HUES64 (cell line): ENCODE results near the gene ARL11.

Experiments used
- H3K27ac ChIP-seq: 2 replicates; pipeline ENCODE4 v1.7.0; 2013; ENCODE audit warnings: low read depth, low read length, inconsistent platforms
- H3K27me3 ChIP-seq: 2 replicates; pipeline ENCODE4 v1.6.1; 2013; ENCODE audit warnings: mild to moderate bottlenecking, low read length; ENCODE audit not compliant: insufficient read depth
- H3K36me3 ChIP-seq: 2 replicates; pipeline ENCODE4 v1.6.1; 2013; ENCODE audit warnings: mild to moderate bottlenecking, low read length; ENCODE audit not compliant: insufficient read depth
- H3K4me1 ChIP-seq: 2 replicates; pipeline ENCODE4 v1.6.1; 2013; ENCODE audit warnings: mild to moderate bottlenecking, low read length, moderate library complexity; ENCODE audit not compliant: insufficient read depth
- H3K4me3 ChIP-seq: 2 replicates; pipeline ENCODE4 v1.5.1; 2013; ENCODE audit warnings: mild to moderate bottlenecking, low read length, moderate library complexity
- H3K9ac ChIP-seq: 2 replicates; pipeline ENCODE4 v1.6.1; 2013; ENCODE audit warnings: mild to moderate bottlenecking, low read depth, low read length
- H3K9me3 ChIP-seq: 2 replicates; pipeline ENCODE4 v1.6.1; 2013; ENCODE audit warnings: low read depth, low read length; ENCODE audit not compliant: insufficient read depth
- WGBS: fragments of 150-250, 120-280 bp; methylation state at CpG from one replicate; pipeline ENCODE4 v1.1.7; 2013; ENCODE audit warnings: missing lambda C conversion rate; 5-methylcytosine and 5-hydroxymethylcytosine counted together

The ARL11 gene

GRCh38 chr13:49651570-49652354 is 23.5 kb downstream of the ARL11 start:
- Histone ChIP-seq H3K36me3 (no peaks in the 10 kb centered on the region), H3K9me3 (no peaks in the 10 kb centered on the region), H3K4me3 (no peak overlapping the region), H3K9ac (no peak overlapping the region), H3K4me1 (no peaks in the 10 kb centered on the region), H3K27ac (no peak overlapping the region), H3K27me3 (no peaks in the 10 kb centered on the region)
- 92% methylated on average over 17 of the region's 17 CpGs for WGBS

GRCh38 chr13:49652355-49653305 is 24.3 kb downstream of the ARL11 start:
- peaks cover 3% of the 10 kb centered on the region; the same call in 1 of the 2 replicates for H3K4me1 ChIP-seq
- no peak overlapping the region for H3K9ac ChIP-seq
- H3K27ac ChIP-seq: no peak overlapping the region
- H3K27me3 ChIP-seq: no peaks in the 10 kb centered on the region
- WGBS: 63% methylated on average over 11 of the region's 16 CpGs
- no peaks in the 10 kb centered on the region for H3K36me3 ChIP-seq
- no peaks in the 10 kb centered on the region for H3K9me3 ChIP-seq
- no peak overlapping the region for H3K4me3 ChIP-seq

GRCh38 chr13:49653478-49653877 is 25.2 kb downstream of the ARL11 start:
- Histone ChIP-seq H3K4me3 (no peak overlapping the region), H3K27ac (no peak overlapping the region), H3K4me1 (peaks cover 3% of the 10 kb centered on the region; the same call in 1 of the 2 replicates), H3K36me3 (no peaks in the 10 kb centered on the region), H3K27me3 (no peaks in the 10 kb centered on the region), H3K9me3 (no peaks in the 10 kb centered on the region), H3K9ac (no peak overlapping the region)

- no peaks in the 10 kb centered on the region for H3K9me3 ChIP-seq
- no peak overlapping the region for H3K4me3 ChIP-seq
- H3K27ac ChIP-seq: no peak overlapping the region
- peaks cover 3% of the 10 kb centered on the region; the same call in 1 of the 2 replicates for H3K4me1 ChIP-seq
- 0 out of 2 replicates have a peak, but pooled peaks cover under 1% of the 10 kb centered on the region for H3K36me3 ChIP-seq
- 98% methylated on average over 3 of the region's 3 CpGs for WGBS
- no peaks in the 10 kb centered on the region for H3K27me3 ChIP-seq
- H3K9ac ChIP-seq: no peak overlapping the region
Observed at GRCh38 chr13:49654011-49654410, 25.7 kb downstream of the ARL11 start.

- peaks cover 19% of the 10 kb centered on the region for H3K36me3 ChIP-seq
- H3K4me3 ChIP-seq: no peak overlapping the region
- WGBS: 89% methylated on average over 3 of the region's 3 CpGs
- peaks cover 3% of the 10 kb centered on the region; the same call in 1 of the 2 replicates for H3K4me1 ChIP-seq
- H3K9me3 ChIP-seq: no peaks in the 10 kb centered on the region
- H3K27me3 ChIP-seq: no peaks in the 10 kb centered on the region
- H3K9ac ChIP-seq: no peak overlapping the region
- H3K27ac ChIP-seq: no peak overlapping the region
Observed at GRCh38 chr13:49655906-49656305, 27.6 kb downstream of the ARL11 start.

- no peak overlapping the region for H3K4me3 ChIP-seq
- H3K4me1 ChIP-seq: peaks cover 3% of the 10 kb centered on the region; the same call in 1 of the 2 replicates
- no peak overlapping the region for H3K27ac ChIP-seq
- WGBS: 86% methylated on average over 9 of the region's 9 CpGs
- no peaks in the 10 kb centered on the region for H3K27me3 ChIP-seq
- H3K9ac ChIP-seq: no peak overlapping the region
- no peaks in the 10 kb centered on the region for H3K9me3 ChIP-seq
- H3K36me3 ChIP-seq: peaks cover 33% of the 10 kb centered on the region
Observed at GRCh38 chr13:49657241-49657641, 28.9 kb downstream of the ARL11 start.

- peaks cover 65% of the 10 kb centered on the region for H3K36me3 ChIP-seq
- H3K27me3 ChIP-seq: no peaks in the 10 kb centered on the region
- no peaks in the 10 kb centered on the region for H3K9me3 ChIP-seq
- H3K4me3 ChIP-seq: no peak overlapping the region
- H3K27ac ChIP-seq: no peak overlapping the region
- 55% methylated on average over 3 of the region's 4 CpGs for WGBS
- H3K4me1 ChIP-seq: no peaks in the 10 kb centered on the region; the same call in 1 of the 2 replicates
- no peak overlapping the region for H3K9ac ChIP-seq
Observed at GRCh38 chr13:49664606-49665005, 36.3 kb downstream of the ARL11 start.

GRCh38 chr13:49667773-49668172 is 39.5 kb downstream of the ARL11 start:
- Histone ChIP-seq H3K27ac (no peak overlapping the region), H3K4me1 (peaks cover 8% of the 10 kb centered on the region), H3K4me3 (no peak overlapping the region), H3K27me3 (no peaks in the 10 kb centered on the region), H3K9me3 (no peaks in the 10 kb centered on the region), H3K9ac (no peak overlapping the region), H3K36me3 (peaks cover 33% of the 10 kb centered on the region)
- WGBS: 91% methylated on average over 2 of the region's 2 CpGs

- Histone ChIP-seq H3K4me1 (peaks cover 8% of the 10 kb centered on the region), H3K9me3 (no peaks in the 10 kb centered on the region), H3K36me3 (peaks cover 28% of the 10 kb centered on the region), H3K4me3 (no peak overlapping the region), H3K27me3 (no peaks in the 10 kb centered on the region), H3K27ac (no peak overlapping the region), H3K9ac (no peak overlapping the region)
- 55% methylated on average over 4 of the region's 5 CpGs for WGBS
Observed at GRCh38 chr13:49669735-49670309, 41.5 kb downstream of the ARL11 start.

GRCh38 chr13:49670828-49671227 is 42.5 kb downstream of the ARL11 start:
- 89% methylated on average over 5 of the region's 5 CpGs for WGBS
- Histone ChIP-seq H3K27ac (no peak overlapping the region), H3K27me3 (no peaks in the 10 kb centered on the region), H3K9me3 (no peaks in the 10 kb centered on the region), H3K9ac (no peak overlapping the region), H3K36me3 (peaks cover 33% of the 10 kb centered on the region), H3K4me1 (peaks cover 8% of the 10 kb centered on the region; the same call in 1 of the 2 replicates), H3K4me3 (no peak overlapping the region)
